ENCODE measurements around the gene OTOR. TPM values are rescaled to one million over a fixed set of nuclear protein-coding genes. Genes with fewer than 3 reads are reported as not detected.

OTOR gene
- total RNA-seq, 4 donors from 2014 or later, result not detected

GRCh38 chr20:16785226-16785625 is 37.1 kb downstream of the OTOR start:
- Histone ChIP-seq H3K4me3 (no peak overlapping the region), H3K4me1 (no peaks in the 10 kb centered on the region), H3K27ac (no peak overlapping the region), H3K36me3 (no peaks in the 10 kb centered on the region), H3K27me3 (no peaks in the 10 kb centered on the region), H3K9me3 (peaks cover 6% of the 10 kb centered on the region)
- TF ChIP-seq EP300 (IDR thresholded peaks at IDR 0.05) (no peak), POLR2A (IDR thresholded peaks at IDR 0.05) (no peak), CTCF (IDR thresholded peaks at IDR 0.05) (no peak), POLR2AphosphoS5 (IDR thresholded peaks at IDR 0.05) (no peak)
- no peak for DNase-seq (ENCODE audit: low spot score in 2 of 2)
- WGBS, result 73% methylated on average over 1 of the region's 1 CpG

Other genes starting within 250 kb of the OTOR start
- 10 to 100 TPM; 23.7 to 64.0 (median 38.2) TPM for gene KIF16B, start 174.9 kb upstream of the OTOR start, total RNA-seq
- gene SNRPB2, start 18.3 kb upstream of the OTOR start, total RNA-seq, result 10 to 100 TPM; 14.1 to 26.9 (median 17.8) TPM